Liver (tissue), 3 donors: ENCODE results near the gene G6PC1.

Experiments
- SP1 ChIP-seq: IDR thresholded peaks from 2 replicates; pipeline ENCODE4 v1.6.1; 2018; ENCODE audit warnings: antibody characterized with exemption, mild to moderate bottlenecking
- TAF1 ChIP-seq: conservative IDR thresholded peaks from 2 replicates; pipeline ENCODE4 v1.6.1; 2016; ENCODE audit warnings: antibody characterized with exemption, mild to moderate bottlenecking
- TF ChIP-seq, protein P1 (sequence below): IDR thresholded peaks from 2 replicates; pipeline ENCODE4 v1.6.1; 2016; ENCODE audit warnings: antibody characterized with exemption, mild to moderate bottlenecking
- TF ChIP-seq, protein P2 (sequence below): fragments of 150-350 bp; IDR thresholded peaks from 2 replicates; pipeline ENCODE4 v1.5.1; 2017; ENCODE audit warnings: improper control_type of control experiment, low read depth, low read length; ENCODE audit not compliant: missing input control
- TF ChIP-seq, protein P3 (sequence below): IDR thresholded peaks from 2 replicates; pipeline ENCODE4 v1.6.1; 2016; ENCODE audit warnings: antibody characterized with exemption
- donor health status: healthy.
- donor health status: healthy.

DNA sequence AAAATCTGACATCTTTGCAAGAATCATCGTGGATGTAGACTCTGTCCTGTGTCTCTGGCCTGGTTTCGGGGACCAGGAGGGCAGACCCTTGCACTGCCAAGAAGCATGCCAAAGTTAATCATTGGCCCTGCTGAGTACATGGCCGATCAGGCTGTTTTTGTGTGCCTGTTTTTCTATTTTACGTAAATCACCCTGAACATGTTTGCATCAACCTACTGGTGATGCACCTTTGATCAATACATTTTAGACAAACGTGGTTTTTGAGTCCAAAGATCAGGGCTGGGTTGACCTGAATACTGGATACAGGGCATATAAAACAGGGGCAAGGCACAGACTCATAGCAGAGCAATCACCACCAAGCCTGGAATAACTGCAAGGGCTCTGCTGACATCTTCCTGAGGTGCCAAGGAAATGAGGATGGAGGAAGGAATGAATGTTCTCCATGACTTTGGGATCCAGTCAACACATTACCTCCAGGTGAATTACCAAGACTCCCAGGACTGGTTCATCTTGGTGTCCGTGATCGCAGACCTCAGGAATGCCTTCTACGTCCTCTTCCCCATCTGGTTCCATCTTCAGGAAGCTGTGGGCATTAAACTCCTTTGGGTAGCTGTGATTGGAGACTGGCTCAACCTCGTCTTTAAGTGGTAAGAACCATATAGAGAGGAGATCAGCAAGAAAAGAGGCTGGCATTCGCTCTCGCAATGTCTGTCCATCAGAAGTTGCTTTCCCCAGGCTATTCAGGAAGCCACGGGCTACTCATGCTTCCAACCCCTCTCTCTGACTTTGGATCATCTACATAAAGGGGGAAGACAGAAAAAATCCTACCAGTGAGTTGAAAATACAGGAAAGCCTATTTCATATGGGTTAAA lies at the start of gene G6PC1:
- TF ChIP-seq, protein P1, sequence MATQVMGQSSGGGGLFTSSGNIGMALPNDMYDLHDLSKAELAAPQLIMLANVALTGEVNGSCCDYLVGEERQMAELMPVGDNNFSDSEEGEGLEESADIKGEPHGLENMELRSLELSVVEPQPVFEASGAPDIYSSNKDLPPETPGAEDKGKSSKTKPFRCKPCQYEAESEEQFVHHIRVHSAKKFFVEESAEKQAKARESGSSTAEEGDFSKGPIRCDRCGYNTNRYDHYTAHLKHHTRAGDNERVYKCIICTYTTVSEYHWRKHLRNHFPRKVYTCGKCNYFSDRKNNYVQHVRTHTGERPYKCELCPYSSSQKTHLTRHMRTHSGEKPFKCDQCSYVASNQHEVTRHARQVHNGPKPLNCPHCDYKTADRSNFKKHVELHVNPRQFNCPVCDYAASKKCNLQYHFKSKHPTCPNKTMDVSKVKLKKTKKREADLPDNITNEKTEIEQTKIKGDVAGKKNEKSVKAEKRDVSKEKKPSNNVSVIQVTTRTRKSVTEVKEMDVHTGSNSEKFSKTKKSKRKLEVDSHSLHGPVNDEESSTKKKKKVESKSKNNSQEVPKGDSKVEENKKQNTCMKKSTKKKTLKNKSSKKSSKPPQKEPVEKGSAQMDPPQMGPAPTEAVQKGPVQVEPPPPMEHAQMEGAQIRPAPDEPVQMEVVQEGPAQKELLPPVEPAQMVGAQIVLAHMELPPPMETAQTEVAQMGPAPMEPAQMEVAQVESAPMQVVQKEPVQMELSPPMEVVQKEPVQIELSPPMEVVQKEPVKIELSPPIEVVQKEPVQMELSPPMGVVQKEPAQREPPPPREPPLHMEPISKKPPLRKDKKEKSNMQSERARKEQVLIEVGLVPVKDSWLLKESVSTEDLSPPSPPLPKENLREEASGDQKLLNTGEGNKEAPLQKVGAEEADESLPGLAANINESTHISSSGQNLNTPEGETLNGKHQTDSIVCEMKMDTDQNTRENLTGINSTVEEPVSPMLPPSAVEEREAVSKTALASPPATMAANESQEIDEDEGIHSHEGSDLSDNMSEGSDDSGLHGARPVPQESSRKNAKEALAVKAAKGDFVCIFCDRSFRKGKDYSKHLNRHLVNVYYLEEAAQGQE: peak; percentile 94
- TF ChIP-seq SP1 (peak; percentile 98), TAF1 (peak; percentile 99)
- TF ChIP-seq, protein P2, sequence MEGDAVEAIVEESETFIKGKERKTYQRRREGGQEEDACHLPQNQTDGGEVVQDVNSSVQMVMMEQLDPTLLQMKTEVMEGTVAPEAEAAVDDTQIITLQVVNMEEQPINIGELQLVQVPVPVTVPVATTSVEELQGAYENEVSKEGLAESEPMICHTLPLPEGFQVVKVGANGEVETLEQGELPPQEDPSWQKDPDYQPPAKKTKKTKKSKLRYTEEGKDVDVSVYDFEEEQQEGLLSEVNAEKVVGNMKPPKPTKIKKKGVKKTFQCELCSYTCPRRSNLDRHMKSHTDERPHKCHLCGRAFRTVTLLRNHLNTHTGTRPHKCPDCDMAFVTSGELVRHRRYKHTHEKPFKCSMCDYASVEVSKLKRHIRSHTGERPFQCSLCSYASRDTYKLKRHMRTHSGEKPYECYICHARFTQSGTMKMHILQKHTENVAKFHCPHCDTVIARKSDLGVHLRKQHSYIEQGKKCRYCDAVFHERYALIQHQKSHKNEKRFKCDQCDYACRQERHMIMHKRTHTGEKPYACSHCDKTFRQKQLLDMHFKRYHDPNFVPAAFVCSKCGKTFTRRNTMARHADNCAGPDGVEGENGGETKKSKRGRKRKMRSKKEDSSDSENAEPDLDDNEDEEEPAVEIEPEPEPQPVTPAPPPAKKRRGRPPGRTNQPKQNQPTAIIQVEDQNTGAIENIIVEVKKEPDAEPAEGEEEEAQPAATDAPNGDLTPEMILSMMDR: no peak
- TF ChIP-seq, protein P3, sequence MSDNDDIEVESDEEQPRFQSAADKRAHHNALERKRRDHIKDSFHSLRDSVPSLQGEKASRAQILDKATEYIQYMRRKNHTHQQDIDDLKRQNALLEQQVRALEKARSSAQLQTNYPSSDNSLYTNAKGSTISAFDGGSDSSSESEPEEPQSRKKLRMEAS: peak; percentile 96
